Pancreas (tissue), 10 donors: Measurements from ENCODE around the gene RHOBTB3. TPM values are rescaled to one million over a fixed set of nuclear protein-coding genes. Genes with fewer than 3 reads are reported as not detected.
A peak's percentile ranks its signal among the peaks of the same experiment; 100 is the strongest.

Experiments used
- ATAC-seq, 4 donors: fragments of 200-7000 bp; cut with Tn5 transposase; one replicate each; pipeline versions ENCODE4 v1.8.0 to v1.9.1; 2020; ENCODE audit warnings: mild to moderate bottlenecking in 4 of 4, moderate library complexity in 4 of 4
- DNase-seq, 6 donors: peaks; one replicate each; pipeline ENCODE4 v3.0.0-alpha.2; 2020
- FAIRE-seq: peaks from 2 replicates; lab custom pipeline; 2012; peaks lifted over from hg19 to GRCh38; lab: Jason Lieb, UNC
- H3K27ac ChIP-seq, 4 donors: fragments of 200-600 bp; sonication (generic); 1 replicate in 3 of 4; 2 replicates in 1 of 4; pipeline versions ENCODE4 v1.5.0 to v1.8.0; 2020
- H3K27me3 ChIP-seq, 4 donors: fragments of 200-600 bp; one replicate each; pipeline ENCODE4 v1.8.0; 2021
- H3K36me3 ChIP-seq, 3 donors: fragments of 200-600 bp; sonication (generic) in 1 of 3; one replicate each; pipeline versions ENCODE4 v1.5.0 to v1.8.0; 2020 to 2021
- H3K4me1 ChIP-seq, 3 donors: fragments of 200-600 bp; one replicate each; pipeline ENCODE4 v1.8.0; 2021
- H3K4me3 ChIP-seq, 4 donors: fragments of 200-600 bp; sonication (generic) in 2 of 4; one replicate each; pipeline versions ENCODE4 v1.5.0 to v1.8.0; 2020 to 2021
- H3K9me3 ChIP-seq, 4 donors: fragments of 200-600 bp; one replicate each; pipeline ENCODE4 v1.8.0; 2021
- CTCF ChIP-seq, 4 donors: fragments of 200-600 bp; sonication (generic) in 3 of 4; IDR thresholded peaks; one replicate each; pipeline versions ENCODE4 v1.5.0 to v1.8.0; 2021; ENCODE audit warnings: antibody characterized with exemption in 4 of 4
- WGBS, 2 donors: extraction: QIAGEN DNeasy Blood & Tissue Kit; methylation state at CpG; one replicate each; pipeline ENCODE4 v1.1.7; 2013; 5-methylcytosine and 5-hydroxymethylcytosine counted together
- intact Hi-C, 3 donors: fragments of 100-400 bp; cut with DNase I; formaldehyde crosslinking; loops; one replicate each; pipeline versions ENCODE4 v1.11.1 to v1.14.2; 2022
- polyA plus RNA-seq, 2 donors: library from polyadenylated mRNA; stranded (reverse); fragments of 200-250 nt; gene quantifications; one replicate each; pipeline ENCODE4 v1.2.3, GENCODE V29; 2013
- total RNA-seq, 6 donors: library from RNA; stranded (reverse); fragmentation: NEBNext Ultra II Directional in 4 of 6; extraction: Animal tissue kit (Norgen Biotek cat#: 25700) in 4 of 6; gene quantifications; one replicate each; pipeline versions ENCODE4 v1.2.1 to v1.2.4, GENCODE V29; 2021 to 2023
- donor health status: healthy with polysubstance abuse.
- donor health status: DM: no; HTN: no; CAD: no; lungs with moderate emphysema.
- donor health status: DM: no; HTN: no; CAD: no.
- donor health status: control.
- donor health status: control.
- donor health status: Bipolar disorder and iron deficiency.
- donor health status: DM: yes; HTN: yes; CAD: no.
- donor health status: DM: no; HTN: no; CAD: no.
- donor health status: DM: no; HTN: no; CAD: no.
- donor health status: DM: yes; HTN: yes; CAD: no.

RHOBTB3 gene
- total and polyA plus RNA-seq, 8 donors: 32.5 to 190 (median 77.3) TPM

DNA sequence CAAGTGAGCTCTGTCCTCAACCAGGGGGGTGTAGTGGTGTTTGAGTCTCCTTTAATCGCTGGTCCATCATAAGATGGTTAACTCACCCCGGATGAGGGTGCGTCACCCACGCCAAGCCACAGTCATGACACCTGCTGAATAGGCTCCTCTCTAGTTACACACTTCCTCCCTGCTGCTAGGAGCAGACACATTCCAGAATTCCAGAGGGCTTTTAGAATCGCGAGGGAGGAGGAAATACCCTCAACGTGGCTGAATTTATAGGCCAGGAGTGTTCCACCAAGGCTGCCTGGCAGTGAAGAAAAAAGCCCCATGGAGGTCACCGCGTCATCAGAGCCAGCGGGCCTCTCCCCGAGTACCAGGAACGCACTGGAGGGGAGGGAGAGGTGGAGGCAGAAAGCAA lies 86.3 kb downstream of the RHOBTB3 start:
- ATAC-seq: no peak
- no peak for DNase-seq
- no peak for FAIRE-seq
- intact Hi-C loops: no loop called here
- no peak overlapping the region for H3K27ac ChIP-seq
- H3K27me3 ChIP-seq: no peaks in the 10 kb centered on the region
- TF ChIP-seq CTCF (IDR thresholded peaks at IDR 0.05): no peak
- H3K4me1 ChIP-seq: peaks cover 0 to 6% (median 0%) of the 10 kb centered on the region in 3 donors
- no peaks in the 10 kb centered on the region for H3K9me3 ChIP-seq
- WGBS, 2 donors: 72% methylated on average over 12 of the region's 12 CpGs
- no peak overlapping the region for H3K4me3 ChIP-seq
- H3K36me3 ChIP-seq: no peaks in the 10 kb centered on the region

- TF ChIP-seq CTCF (IDR thresholded peaks at IDR 0.05): no peak
- no peak overlapping the region for H3K27ac ChIP-seq
- ATAC-seq: peak in 2 of 4 donors; percentile 4 to 17
These were observed 87.3 kb downstream of the RHOBTB3 start for GRCh38 chr5:95818181-95819147.

DNA sequence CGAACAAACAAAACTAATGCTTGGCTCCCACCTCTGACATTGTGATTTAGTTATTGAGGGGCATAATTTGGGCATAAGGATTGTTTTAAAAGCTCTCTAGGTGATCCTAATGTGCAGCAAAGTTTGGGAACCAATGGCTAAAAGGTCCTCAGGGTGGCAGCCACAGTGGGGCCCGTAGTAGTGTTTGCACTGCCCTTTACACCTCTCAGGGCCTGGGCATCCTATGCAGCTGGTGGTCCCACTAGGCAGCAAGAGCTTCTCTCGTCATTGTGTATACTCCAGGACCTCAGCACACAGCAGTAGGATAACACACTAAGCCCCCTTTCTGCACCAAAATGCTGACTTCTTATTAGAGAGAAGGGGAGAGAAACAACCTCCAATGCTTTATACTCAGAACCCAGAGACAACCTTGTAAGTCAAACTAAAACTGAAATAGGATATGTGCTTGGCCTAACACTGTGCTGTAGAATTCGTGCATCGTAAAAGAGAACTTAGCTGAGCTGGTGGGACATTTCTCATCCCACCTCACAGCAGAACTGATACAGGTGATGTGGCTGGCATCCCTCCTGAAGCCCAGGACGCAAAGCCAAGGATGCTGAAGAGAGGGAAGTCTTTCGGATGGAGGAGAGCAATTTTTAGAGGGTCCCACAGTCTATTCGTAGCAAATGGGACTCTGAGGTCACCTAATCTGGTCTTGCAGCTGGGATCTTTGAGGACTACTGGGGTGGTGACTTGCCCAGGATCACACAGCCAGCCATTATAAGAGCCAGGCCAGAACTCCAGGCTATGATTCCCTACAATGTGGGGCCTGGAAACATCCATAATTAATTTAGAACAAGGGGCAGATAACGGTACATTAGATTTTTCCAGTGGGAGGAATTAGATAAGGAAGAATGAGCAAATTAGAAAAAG lies 90.2 kb downstream of the RHOBTB3 start:
- no peaks in the 10 kb centered on the region for H3K27me3 ChIP-seq
- H3K27ac ChIP-seq: peak overlapping the region in 2 of 4 donors; percentile 75 to 80
- H3K4me1 ChIP-seq: peaks cover 8 to 21% (median 9%) of the 10 kb centered on the region in 3 donors
- intact Hi-C loops: no loop called here
- 66 to 68% methylated on average over 9 of the region's 9 CpGs for WGBS, 2 donors
- DNase-seq (peak in 1 of 6 donors; percentile 33), FAIRE-seq (no peak), ATAC-seq (no peak)
- H3K4me3 ChIP-seq: peak overlapping the region in 3 of 4 donors; percentile 54 to 75 (median 60)
- no peaks in the 10 kb centered on the region for H3K9me3 ChIP-seq
- no peaks in the 10 kb centered on the region for H3K36me3 ChIP-seq
- TF ChIP-seq CTCF (IDR thresholded peaks at IDR 0.05): no peak

More at GRCh38 chr5:95818181-95819147, 87.3 kb downstream of the RHOBTB3 start:
- DNase-seq: no peak
- intact Hi-C loops: no loop called here
- no peak for FAIRE-seq
- H3K27me3 ChIP-seq: no peaks in the 10 kb centered on the region
- H3K4me1 ChIP-seq: peaks cover 0 to 9% (median 7%) of the 10 kb centered on the region in 3 donors
- 78 to 85% methylated on average over 14 of the region's 14 CpGs for WGBS, 2 donors
- no peaks in the 10 kb centered on the region for H3K9me3 ChIP-seq
- H3K4me3 ChIP-seq: no peak overlapping the region
- no peaks in the 10 kb centered on the region for H3K36me3 ChIP-seq

GRCh38 chr5:95822043-95822541 lies 91.0 kb downstream of the RHOBTB3 start:
- Histone ChIP-seq H3K4me1 (peaks cover 8 to 21% (median 9%) of the 10 kb centered on the region in 3 donors), H3K27me3 (no peaks in the 10 kb centered on the region), H3K27ac (peak overlapping the region in 3 of 4 donors; percentile 47 to 80 (median 75)), H3K9me3 (no peaks in the 10 kb centered on the region), H3K4me3 (peak overlapping the region; percentile 30 to 75 (median 57)), H3K36me3 (no peaks in the 10 kb centered on the region)
- TF ChIP-seq CTCF (IDR thresholded peaks at IDR 0.05): no peak
- peak; percentile 64 to 76 (median 74) for ATAC-seq
- peak in 2 of 6 donors; percentile 55 to 69 for DNase-seq
- FAIRE-seq: no peak
- WGBS, 2 donors: 0% methylated on average over 19 of the region's 19 CpGs
- intact Hi-C loops: no loop called here
